GM12865 (cell line): ENCODE results near the gene SNX18.
"Not testable (repeated sequence)": the region's sequence is repeated elsewhere in the genome, so short reads cannot be mapped to it uniquely, and the experiment has no call there.

Experiments used
- DNase-seq: peaks from one replicate; pipeline ENCODE4 v3.0.0; 2010; ENCODE audit warnings: low read depth
- H3K4me3 ChIP-seq: 2 replicates; pipeline ENCODE4 v1.5.1; 2011; ENCODE audit warnings: mild to moderate bottlenecking, low read depth, low read length, control low read depth
- CTCF ChIP-seq: IDR thresholded peaks from 2 replicates; pipeline ENCODE4 v1.5.1; 2011; ENCODE audit warnings: low read length, control low read depth, low read depth, inconsistent platforms; ENCODE audit not compliant: insufficient read depth; ENCODE audit errors: missing control alignments

Gene SNX18

GRCh38 chr5:54480296-54480695 lies 37.3 kb upstream of the SNX18 start:
- no peak for DNase-seq
- no peak overlapping the region for H3K4me3 ChIP-seq
- TF ChIP-seq CTCF, result no peak

GRCh38 chr5:54484219-54484894 lies 33.2 kb upstream of the SNX18 start:
- no peak for DNase-seq
- no peak overlapping the region for H3K4me3 ChIP-seq
- TF ChIP-seq CTCF, result no peak

- not testable (repeated sequence) for DNase-seq, H3K4me3 ChIP-seq
These were observed 31.9 kb upstream of the SNX18 start for GRCh38 chr5:54485659-54486058.

- DNase-seq, H3K4me3 ChIP-seq: not testable (repeated sequence)
These were observed 27.9 kb upstream of the SNX18 start for GRCh38 chr5:54489648-54489979.

- DNase-seq, result no peak
- no peak overlapping the region for H3K4me3 ChIP-seq
- no peak for TF ChIP-seq CTCF
These were observed 26.2 kb upstream of the SNX18 start for GRCh38 chr5:54491326-54491725.

- TF ChIP-seq CTCF, result no peak
- no peak for DNase-seq
- no peak overlapping the region for H3K4me3 ChIP-seq
These were observed 25.4 kb upstream of the SNX18 start for GRCh38 chr5:54492178-54492577.

- no peak for DNase-seq
- TF ChIP-seq CTCF, result no peak
These were observed 22.5 kb upstream of the SNX18 start for GRCh38 chr5:54495027-54495426.

GRCh38 chr5:54514291-54514690 lies 3.3 kb upstream of the SNX18 start:
- no peak overlapping the region for H3K4me3 ChIP-seq

More at GRCh38 chr5:54495027-54495426, 22.5 kb upstream of the SNX18 start:
- H3K4me3 ChIP-seq, result no peak overlapping the region

More at GRCh38 chr5:54514291-54514690, 3.3 kb upstream of the SNX18 start:
- TF ChIP-seq CTCF, result no peak
- no peak for DNase-seq
